ENCODE measurements around the gene KRTAP10-9.

KRTAP10-9 gene

GRCh38 chr21:44615911-44616590 lies 10.8 kb upstream of the KRTAP10-9 start:
- TF ChIP-seq SIN3A (IDR thresholded peaks at IDR 0.05; ENCODE audit: borderline replicate concordance, insufficient read depth, low read length) (no peak), FOXP2 (optimal IDR thresholded peaks at IDR 0.05; ENCODE audit: borderline replicate concordance, extremely low read depth, extremely low read length, insufficient read depth) (no peak), REST (IDR thresholded peaks at IDR 0.05; ENCODE audit: insufficient read depth in 1 of 2, low read depth in 2 of 2, low read length in 2 of 2) (no peak), TAF1 (IDR thresholded peaks at IDR 0.05; ENCODE audit: borderline replicate concordance, insufficient read depth, low read length) (no peak), POLR2AphosphoS5 (IDR thresholded peaks at IDR 0.05; ENCODE audit: low read depth, low read length) (no peak)

- TF ChIP-seq REST (IDR thresholded peaks at IDR 0.05; ENCODE audit: insufficient read depth in 1 of 2, low read depth in 2 of 2, low read length in 2 of 2) = no peak
- no peak for TF ChIP-seq FOXP2 (optimal IDR thresholded peaks at IDR 0.05; ENCODE audit: borderline replicate concordance, extremely low read depth, extremely low read length, insufficient read depth)
- no peak for TF ChIP-seq TAF1 (IDR thresholded peaks at IDR 0.05; ENCODE audit: borderline replicate concordance, insufficient read depth, low read length)
- TF ChIP-seq SIN3A (IDR thresholded peaks at IDR 0.05; ENCODE audit: borderline replicate concordance, insufficient read depth, low read length) = no peak
- no peak for TF ChIP-seq POLR2AphosphoS5 (IDR thresholded peaks at IDR 0.05; ENCODE audit: low read depth, low read length)
Measured at GRCh38 chr21:44616591-44616926, 10.3 kb upstream of the KRTAP10-9 start.

DNA sequence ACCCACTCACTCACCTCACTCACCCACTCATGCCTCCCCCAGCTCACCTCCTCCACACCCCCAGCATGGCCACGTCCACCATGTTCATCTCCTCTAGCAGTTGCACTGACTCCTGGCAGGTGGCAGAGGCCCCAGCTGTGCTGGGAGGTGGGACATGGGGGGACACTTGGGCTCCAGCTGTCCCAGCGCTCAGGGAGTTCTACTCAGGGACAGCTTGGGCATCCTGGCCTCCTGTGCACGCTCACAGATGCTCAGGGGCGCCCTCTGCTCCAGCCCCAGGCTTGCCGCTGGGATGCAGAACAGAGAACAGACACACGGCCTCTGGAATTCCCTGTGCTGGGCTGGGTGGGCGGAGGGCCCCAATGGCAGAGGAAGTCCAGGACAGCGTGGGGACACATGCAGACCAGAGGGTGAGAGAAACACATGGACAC lies 9.8 kb upstream of the KRTAP10-9 start:
- TF ChIP-seq REST (IDR thresholded peaks at IDR 0.05; ENCODE audit: insufficient read depth in 1 of 2, low read depth in 2 of 2, low read length in 2 of 2) (no peak), POLR2AphosphoS5 (IDR thresholded peaks at IDR 0.05; ENCODE audit: low read depth, low read length) (no peak), SIN3A (IDR thresholded peaks at IDR 0.05; ENCODE audit: borderline replicate concordance, insufficient read depth, low read length) (no peak), TAF1 (IDR thresholded peaks at IDR 0.05; ENCODE audit: borderline replicate concordance, insufficient read depth, low read length) (no peak), FOXP2 (optimal IDR thresholded peaks at IDR 0.05; ENCODE audit: borderline replicate concordance, extremely low read depth, extremely low read length, insufficient read depth) (no peak)

DNA sequence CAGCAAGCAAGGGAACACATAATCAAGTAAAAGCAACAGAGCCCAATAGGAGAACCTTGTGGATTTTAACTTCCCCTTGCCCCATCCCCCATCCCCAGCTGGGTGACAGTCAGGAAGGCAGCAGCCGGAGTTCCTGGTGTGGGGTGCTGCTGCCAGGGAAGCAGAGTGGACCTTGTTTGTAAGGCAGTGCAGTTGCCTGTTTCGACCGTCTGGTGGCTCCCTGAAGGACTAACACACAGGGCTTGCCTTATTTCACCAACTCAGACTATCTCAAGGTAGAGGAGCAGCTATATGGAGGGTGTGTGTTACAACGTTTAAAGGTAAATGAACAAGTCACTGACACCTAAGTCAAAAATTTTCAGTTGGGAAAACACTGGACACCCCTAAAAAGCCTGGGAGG lies 8.4 kb upstream of the KRTAP10-9 start:
- TF ChIP-seq TAF1 (IDR thresholded peaks at IDR 0.05; ENCODE audit: borderline replicate concordance, insufficient read depth, low read length) = no peak
- TF ChIP-seq SIN3A (IDR thresholded peaks at IDR 0.05; ENCODE audit: borderline replicate concordance, insufficient read depth, low read length) = no peak
- TF ChIP-seq REST (IDR thresholded peaks at IDR 0.05; ENCODE audit: insufficient read depth in 1 of 2, low read depth in 2 of 2, low read length in 2 of 2) = no peak
- TF ChIP-seq FOXP2 (optimal IDR thresholded peaks at IDR 0.05; ENCODE audit: borderline replicate concordance, extremely low read depth, extremely low read length, insufficient read depth) = no peak
- no peak for TF ChIP-seq POLR2AphosphoS5 (IDR thresholded peaks at IDR 0.05; ENCODE audit: low read depth, low read length)
